ENCODE measurements around the gene KCNQ1OT1.

DNA sequence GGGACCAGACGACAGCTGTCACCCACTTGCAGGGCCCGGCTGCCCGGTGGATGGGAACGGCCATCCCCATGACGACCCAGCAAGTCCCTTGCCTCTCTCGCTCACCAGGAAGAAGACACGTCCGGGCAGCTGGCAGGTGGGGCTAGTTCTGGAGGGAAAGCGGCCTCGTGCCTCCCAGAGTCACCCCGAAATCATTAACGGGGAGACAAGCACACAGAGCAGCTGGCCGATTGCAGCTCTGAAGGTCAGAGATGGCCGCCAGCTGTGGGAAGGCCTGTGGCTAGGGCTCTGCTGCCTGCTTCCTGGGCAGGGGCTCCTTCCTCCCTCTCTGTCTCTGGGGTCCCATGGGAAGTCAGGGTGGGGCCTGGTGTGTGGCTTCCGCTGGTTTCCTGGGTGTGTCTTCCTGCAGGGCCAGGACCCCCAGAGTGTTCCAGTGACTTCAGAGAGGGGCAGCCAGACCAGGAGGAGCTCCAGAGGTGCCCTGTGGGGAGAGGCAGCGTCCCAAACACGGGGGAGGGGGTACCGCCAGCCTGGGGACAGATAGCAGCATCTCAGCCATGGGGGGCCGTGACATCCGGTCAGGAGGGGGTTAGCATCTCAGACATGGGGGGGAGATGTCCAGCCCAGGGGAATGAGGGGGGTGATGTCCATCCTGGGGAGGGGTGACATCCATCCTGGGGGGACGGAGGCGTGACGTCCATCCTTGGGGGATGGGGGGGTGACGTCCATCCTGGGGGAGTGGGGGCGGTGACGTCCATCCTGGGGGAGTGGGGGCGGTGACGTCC is 140.1 kb downstream of the KCNQ1OT1 start:
- TF ChIP-seq, protein P1, sequence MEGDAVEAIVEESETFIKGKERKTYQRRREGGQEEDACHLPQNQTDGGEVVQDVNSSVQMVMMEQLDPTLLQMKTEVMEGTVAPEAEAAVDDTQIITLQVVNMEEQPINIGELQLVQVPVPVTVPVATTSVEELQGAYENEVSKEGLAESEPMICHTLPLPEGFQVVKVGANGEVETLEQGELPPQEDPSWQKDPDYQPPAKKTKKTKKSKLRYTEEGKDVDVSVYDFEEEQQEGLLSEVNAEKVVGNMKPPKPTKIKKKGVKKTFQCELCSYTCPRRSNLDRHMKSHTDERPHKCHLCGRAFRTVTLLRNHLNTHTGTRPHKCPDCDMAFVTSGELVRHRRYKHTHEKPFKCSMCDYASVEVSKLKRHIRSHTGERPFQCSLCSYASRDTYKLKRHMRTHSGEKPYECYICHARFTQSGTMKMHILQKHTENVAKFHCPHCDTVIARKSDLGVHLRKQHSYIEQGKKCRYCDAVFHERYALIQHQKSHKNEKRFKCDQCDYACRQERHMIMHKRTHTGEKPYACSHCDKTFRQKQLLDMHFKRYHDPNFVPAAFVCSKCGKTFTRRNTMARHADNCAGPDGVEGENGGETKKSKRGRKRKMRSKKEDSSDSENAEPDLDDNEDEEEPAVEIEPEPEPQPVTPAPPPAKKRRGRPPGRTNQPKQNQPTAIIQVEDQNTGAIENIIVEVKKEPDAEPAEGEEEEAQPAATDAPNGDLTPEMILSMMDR (IDR thresholded peaks at IDR 0.05): no peak
- TF ChIP-seq POLR2A (IDR thresholded peaks at IDR 0.05): no peak
